ENCODE measurements around the gene PUS7L. TPM values are rescaled to one million over a fixed set of nuclear protein-coding genes. Genes with fewer than 3 reads are reported as not detected.
A peak's percentile ranks its signal among the peaks of the same experiment; 100 is the strongest.

The PUS7L gene, protein sequence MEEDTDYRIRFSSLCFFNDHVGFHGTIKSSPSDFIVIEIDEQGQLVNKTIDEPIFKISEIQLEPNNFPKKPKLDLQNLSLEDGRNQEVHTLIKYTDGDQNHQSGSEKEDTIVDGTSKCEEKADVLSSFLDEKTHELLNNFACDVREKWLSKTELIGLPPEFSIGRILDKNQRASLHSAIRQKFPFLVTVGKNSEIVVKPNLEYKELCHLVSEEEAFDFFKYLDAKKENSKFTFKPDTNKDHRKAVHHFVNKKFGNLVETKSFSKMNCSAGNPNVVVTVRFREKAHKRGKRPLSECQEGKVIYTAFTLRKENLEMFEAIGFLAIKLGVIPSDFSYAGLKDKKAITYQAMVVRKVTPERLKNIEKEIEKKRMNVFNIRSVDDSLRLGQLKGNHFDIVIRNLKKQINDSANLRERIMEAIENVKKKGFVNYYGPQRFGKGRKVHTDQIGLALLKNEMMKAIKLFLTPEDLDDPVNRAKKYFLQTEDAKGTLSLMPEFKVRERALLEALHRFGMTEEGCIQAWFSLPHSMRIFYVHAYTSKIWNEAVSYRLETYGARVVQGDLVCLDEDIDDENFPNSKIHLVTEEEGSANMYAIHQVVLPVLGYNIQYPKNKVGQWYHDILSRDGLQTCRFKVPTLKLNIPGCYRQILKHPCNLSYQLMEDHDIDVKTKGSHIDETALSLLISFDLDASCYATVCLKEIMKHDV
- 15.2 and 25.2 TPM in 2 replicates for total RNA-seq
- 2.7 TPM for polyA plus RNA-seq (2012)

DNA sequence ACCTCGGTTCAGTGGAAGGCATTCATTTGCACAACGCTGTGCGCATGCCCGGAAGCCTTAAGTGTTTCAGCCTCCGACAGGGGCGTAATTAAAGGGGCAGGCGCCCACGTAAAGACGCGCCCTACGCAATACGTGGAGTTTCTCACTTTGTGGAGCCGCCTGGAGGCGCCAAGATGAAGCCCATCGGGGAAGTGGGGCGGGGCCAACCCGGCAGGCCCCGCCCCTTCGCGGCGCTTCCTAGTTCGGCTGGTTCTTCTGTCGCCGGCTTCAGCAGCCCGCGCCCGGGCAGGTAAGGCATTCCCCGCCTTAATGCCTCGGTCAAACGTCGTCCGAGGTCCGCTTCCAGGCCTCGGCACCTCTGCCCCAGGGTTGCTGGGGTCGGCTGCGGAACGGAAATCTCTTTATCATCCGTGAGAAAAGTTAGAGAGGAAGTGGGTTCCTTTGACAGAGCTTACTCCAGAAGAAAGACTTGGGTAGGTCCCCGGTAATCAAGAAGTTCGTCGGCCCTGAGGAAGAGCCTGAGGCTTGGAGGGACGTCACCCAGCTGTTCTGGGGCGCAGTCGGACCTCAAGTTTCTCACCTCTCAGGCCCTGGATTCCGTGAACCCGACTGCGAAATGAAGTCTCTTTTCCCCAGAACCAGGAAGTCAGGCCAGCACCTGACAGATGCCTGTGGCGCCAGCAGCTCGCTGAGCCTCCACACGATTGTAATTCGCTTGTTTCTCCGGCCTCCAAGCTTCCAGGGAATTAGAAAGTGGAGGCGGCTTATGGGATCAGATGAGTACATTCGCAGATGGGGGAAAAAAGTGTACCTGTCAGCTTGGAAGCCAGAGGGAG, at the start of gene PUS7L, which contains the start of gene IRAK4:
Gene PUS7L (minus strand): TSS at position 63 of the 836 bp plus-strand sequence. CDS start 3,545 bp downstream, outside the sequence.
Gene IRAK4 (plus strand): TSS at position 224 of the 836 bp plus-strand sequence. CDS start 9,161 bp downstream, outside the sequence.
- peak; percentile 98 for DNase-seq (ENCODE audit: low read depth)

GRCh38 chr12:43807386-43807785, 48.8 kb upstream of the PUS7L start:
- DNase-seq (ENCODE audit: low read depth): no peak

DNA sequence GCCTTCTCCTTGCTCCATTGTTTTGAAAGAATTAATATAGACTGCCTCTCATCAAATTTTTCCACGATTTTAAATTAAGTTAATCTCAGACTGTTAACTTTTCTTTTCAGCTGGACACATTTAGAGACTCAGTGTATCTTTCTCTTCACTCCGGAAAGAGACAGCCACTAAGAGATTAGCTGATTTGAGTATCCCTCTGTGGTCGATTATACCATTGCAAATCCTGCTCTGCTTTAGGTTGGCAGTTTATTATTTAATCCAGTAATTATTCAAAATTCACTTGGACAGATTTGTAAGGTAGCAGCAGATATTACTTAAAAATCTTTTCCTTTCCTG, 48.1 kb upstream of the PUS7L start:
- no peak for DNase-seq (ENCODE audit: low read depth)

GRCh38 chr12:43805860-43806736, 47.5 kb upstream of the PUS7L start, which contains the start of gene TWF1:
TSS of gene TWF1 (minus strand) at chr12:43806317. CDS start at chr12:43806245, 72 bp downstream.
- DNase-seq (ENCODE audit: low read depth): peak; percentile 85

GRCh38 chr12:43805149-43805859, 46.7 kb upstream of the PUS7L start:
- no peak for DNase-seq (ENCODE audit: low read depth)

- DNase-seq (ENCODE audit: low read depth): no peak
Measured at GRCh38 chr12:43797561-43798217, 39.1 kb upstream of the PUS7L start.

DNA sequence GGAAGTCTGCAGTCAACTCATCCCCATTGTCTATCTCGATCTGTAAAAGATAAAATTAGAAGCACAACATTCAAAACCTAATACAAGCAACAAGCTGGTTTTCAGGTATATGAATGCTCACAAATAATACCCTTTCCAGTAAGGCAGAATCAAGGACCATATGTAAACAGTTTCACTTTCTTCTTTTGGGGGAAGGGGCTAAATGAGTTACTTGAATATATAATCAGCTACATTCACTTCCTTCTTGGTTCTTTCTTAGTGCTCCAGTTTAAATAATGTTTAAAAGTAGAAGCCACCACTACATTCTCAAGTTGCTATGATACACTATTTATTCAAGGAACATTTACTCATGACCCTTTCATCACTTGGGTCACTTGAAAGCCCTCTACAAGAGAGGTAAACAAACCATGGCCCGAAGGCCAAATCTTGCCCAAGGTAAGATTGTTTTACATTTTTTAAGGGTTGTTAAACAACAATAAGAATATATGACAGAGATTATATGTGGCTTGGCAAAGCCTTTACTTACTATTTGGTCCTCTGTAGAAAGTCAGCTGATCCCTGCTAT, 37.2 kb upstream of the PUS7L start:
- DNase-seq (ENCODE audit: low read depth): no peak

DNA sequence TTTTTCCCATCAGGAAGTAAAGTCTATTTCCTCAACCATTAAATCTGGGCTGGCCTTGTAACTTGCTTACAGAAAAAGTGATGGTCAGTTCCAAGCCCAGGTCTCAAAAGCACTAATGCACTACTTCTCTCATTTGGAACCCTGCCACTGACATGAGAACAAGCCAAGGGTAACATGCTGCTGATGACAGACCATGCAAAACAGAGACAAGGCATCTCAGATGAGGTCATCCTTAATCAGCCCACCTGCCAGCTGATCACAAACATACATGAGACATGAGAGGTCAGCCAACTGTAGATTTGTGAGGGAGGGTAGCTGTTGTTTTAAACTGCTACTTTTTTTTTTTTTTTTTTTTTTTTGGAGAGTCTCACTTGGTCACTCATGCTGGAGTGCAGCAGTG, 31.4 kb upstream of the PUS7L start:
- DNase-seq (ENCODE audit: low read depth): peak; percentile 15

DNA sequence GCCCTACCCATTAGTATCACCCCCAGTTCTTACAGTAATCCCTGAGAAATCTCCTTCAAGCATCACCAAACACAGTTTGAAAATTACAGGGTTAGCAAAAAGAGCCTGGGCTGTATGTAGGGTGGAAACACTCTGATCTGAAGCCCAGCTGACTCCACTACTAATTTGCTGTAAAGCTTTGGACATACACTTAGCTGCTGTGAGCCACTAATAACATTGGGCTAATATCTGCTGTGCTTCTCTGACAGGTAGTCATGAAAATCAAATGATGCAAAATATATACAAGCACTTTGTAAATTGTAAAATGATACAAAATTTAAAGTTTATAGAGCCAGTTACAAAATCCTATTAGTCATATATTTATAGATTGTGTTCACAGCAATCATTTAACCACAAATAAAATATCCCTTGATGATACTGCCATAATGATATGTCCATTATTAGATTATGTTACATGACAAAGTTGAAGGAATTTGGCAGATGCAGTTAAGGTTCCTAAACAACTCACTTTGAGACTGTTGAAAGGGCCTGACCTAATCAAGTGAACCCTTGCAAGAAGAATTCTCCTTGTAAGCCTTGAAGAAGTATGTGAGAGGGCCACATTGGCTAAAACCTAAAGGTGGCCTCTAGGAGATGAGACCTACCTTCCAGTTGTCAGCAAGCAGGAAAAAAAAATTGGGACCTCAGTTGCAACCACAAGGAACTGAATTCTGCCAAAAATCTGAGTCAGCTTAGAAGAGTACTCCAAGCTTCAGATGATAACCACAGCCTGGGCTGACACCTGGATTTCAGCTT, 28.5 kb upstream of the PUS7L start:
- peak; percentile 25 for DNase-seq (ENCODE audit: low read depth)

- peak; percentile 11 for DNase-seq (ENCODE audit: low read depth)
Measured at GRCh38 chr12:43776498-43776897, 17.9 kb upstream of the PUS7L start.

GRCh38 chr12:43766291-43766690, 7.7 kb upstream of the PUS7L start:
- DNase-seq (ENCODE audit: low read depth): no peak

DNA sequence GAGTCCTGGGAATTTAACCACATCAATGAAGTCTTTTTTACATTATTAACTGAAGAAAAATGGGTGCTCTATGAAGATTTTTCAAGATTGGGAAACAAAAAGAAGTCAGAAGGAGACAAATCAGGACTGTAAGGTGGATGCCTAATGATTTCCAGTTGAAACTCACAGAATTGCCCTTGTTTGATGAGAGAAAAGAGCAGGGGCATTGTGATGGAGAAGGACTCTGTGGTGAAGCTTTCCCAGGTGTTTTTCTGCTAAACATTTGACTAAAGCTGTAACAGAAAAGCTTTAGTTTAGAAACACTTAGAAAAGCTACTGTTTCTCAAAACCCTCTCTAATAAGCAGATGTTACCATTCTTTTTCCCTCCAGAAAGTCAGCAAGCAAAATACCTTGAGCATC, 5.9 kb upstream of the PUS7L start:
- DNase-seq (ENCODE audit: low read depth): no peak

- no peak for DNase-seq (ENCODE audit: low read depth)
Measured at GRCh38 chr12:43763769-43764168, 5.2 kb upstream of the PUS7L start.

- DNase-seq (ENCODE audit: low read depth): no peak
Measured at GRCh38 chr12:43762596-43762995, 4.0 kb upstream of the PUS7L start.

GRCh38 chr12:43761500-43761899, 2.9 kb upstream of the PUS7L start:
- DNase-seq (ENCODE audit: low read depth): no peak

DNA sequence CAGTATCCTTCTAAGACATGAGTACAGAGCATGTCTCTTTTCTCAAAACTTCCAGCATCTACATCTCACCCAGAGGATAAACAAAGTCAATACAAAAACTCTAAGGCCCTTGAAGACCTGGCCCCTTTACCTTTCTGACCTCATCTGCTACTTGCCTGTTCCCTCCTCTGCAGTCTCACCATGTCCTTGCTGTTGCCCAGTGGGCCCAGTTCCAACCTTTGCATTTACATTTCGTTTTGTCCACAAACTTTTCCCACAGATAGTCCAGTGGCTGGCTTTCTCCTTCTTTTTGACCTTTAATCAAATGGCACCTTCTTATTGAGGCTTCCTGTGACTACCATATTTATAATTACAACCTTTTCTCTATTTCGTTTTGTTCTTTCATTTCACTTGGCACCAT, 1.8 kb upstream of the PUS7L start:
- DNase-seq (ENCODE audit: low read depth): no peak

DNA sequence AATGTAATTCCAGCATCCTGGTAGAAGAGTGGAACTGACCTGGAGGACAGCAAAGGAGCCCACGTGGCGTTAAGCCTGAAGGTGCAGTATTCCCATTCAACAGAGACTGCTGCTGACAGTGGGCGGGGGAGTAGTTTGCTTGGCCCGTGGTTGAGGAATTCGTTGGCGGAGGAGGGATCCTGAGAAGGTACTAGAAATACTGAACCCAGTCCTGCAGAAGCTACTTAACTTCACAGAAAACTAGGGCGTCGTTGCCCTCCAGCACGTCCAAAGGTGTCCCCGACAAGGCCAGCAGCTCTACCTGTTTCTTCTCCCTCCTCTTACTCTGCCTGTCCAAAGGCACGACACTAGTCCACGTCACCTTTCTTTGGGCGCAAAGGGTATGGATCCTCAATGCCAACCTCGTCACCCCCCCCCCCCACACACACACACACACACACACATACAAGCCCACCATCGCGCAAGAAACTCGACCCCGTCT, 303 bp downstream of the PUS7L start:
- no peak for DNase-seq (ENCODE audit: low read depth)

DNA sequence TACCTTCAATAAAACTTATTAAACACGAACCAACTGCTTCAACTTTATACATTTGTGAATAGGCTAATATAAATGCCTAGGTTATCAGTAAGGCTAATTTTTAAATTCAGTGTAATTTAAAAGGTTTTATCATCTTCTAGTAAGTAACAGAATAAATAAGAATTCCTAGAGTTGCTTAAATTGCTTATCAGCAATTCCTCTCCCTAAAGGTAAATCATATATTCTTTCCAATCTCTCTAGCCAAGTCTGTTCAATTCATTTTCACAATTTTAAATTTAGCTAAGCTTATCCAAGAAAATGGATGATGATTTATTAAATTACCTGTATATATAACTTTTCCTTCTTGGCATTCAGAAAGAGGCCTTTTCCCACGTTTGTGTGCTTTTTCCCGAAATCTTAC, 4.6 kb downstream of the PUS7L start:
- DNase-seq (ENCODE audit: low read depth): no peak
